ENCODE results near the gene DTWD2.
"Not testable (repeated sequence)": the region's sequence is repeated elsewhere in the genome, so short reads cannot be mapped to it uniquely, and the experiment has no call there.

DTWD2 gene

GRCh38 chr5:118994595-118994994, 6.2 kb upstream of the DTWD2 start:
- no peak for DNase-seq

- not testable (repeated sequence) for DNase-seq
These were observed 4.8 kb upstream of the DTWD2 start for GRCh38 chr5:118993118-118993517.

- not testable (repeated sequence) for DNase-seq
These were observed 3.7 kb upstream of the DTWD2 start for GRCh38 chr5:118992055-118992454.

- DNase-seq: no peak
These were observed 2.2 kb upstream of the DTWD2 start for GRCh38 chr5:118990582-118990981.

- no peak for DNase-seq
These were observed 1.5 kb upstream of the DTWD2 start for GRCh38 chr5:118989816-118990215.

- DNase-seq: no peak
These were observed 476 bp upstream of the DTWD2 start for GRCh38 chr5:118988866-118989180.

GRCh38 chr5:118984602-118985001, 3.7 kb downstream of the DTWD2 start:
- DNase-seq: no peak

- DNase-seq: no peak
These were observed 6.6 kb downstream of the DTWD2 start for GRCh38 chr5:118981783-118982182.

GRCh38 chr5:118980438-118980837, 7.9 kb downstream of the DTWD2 start:
- DNase-seq: no peak

- DNase-seq: no peak
These were observed 8.3 kb downstream of the DTWD2 start for GRCh38 chr5:118980017-118980416.

GRCh38 chr5:118973779-118974445, 14.4 kb downstream of the DTWD2 start:
- not testable (repeated sequence) for DNase-seq

GRCh38 chr5:118968925-118969375, 19.4 kb downstream of the DTWD2 start:
- no peak for DNase-seq

GRCh38 chr5:118968406-118968911, 19.9 kb downstream of the DTWD2 start:
- no peak for DNase-seq

- no peak for DNase-seq
These were observed 21.3 kb downstream of the DTWD2 start for GRCh38 chr5:118967059-118967508.

- DNase-seq: no peak
These were observed 22.5 kb downstream of the DTWD2 start for GRCh38 chr5:118965890-118966289.

- not testable (repeated sequence) for DNase-seq
These were observed 23.4 kb downstream of the DTWD2 start for GRCh38 chr5:118964970-118965369.

GRCh38 chr5:118964388-118964787, 24.0 kb downstream of the DTWD2 start:
- DNase-seq: not testable (repeated sequence)

- no peak for DNase-seq
These were observed 25.2 kb downstream of the DTWD2 start for GRCh38 chr5:118963169-118963568.

- no peak for DNase-seq
These were observed 27.8 kb downstream of the DTWD2 start for GRCh38 chr5:118960557-118960956.

- no peak for DNase-seq
These were observed 31.6 kb downstream of the DTWD2 start for GRCh38 chr5:118956727-118957126.

GRCh38 chr5:118953652-118954005, 34.7 kb downstream of the DTWD2 start:
- no peak for DNase-seq

GRCh38 chr5:118952992-118953651, 35.2 kb downstream of the DTWD2 start:
- no peak for DNase-seq

- not testable (repeated sequence) for DNase-seq
These were observed 36.0 kb downstream of the DTWD2 start for GRCh38 chr5:118952306-118952705.

- not testable (repeated sequence) for DNase-seq
These were observed 38.0 kb downstream of the DTWD2 start for GRCh38 chr5:118950354-118950753.
